Kidney (tissue), 14 donors: ENCODE measurements around the gene BIRC5. TPM values are rescaled to one million over a fixed set of nuclear protein-coding genes. Genes with fewer than 3 reads are reported as not detected.

ENCODE experiments used
- DNase-seq, 5 donors: peaks; one replicate each; pipeline ENCODE4 v3.0.0-alpha.2; 2013 to 2020
- FAIRE-seq: peaks from 2 replicates; lab custom pipeline; 2012; peaks lifted over from hg19 to GRCh38; lab: Jason Lieb, UNC
- H3K27ac ChIP-seq, 2 donors: one replicate each; pipeline ENCODE4 v1.7.0; 2013; ENCODE audit warnings: low read depth in 2 of 2, low read length in 2 of 2, inconsistent platforms in 1 of 2
- H3K27me3 ChIP-seq: one replicate; pipeline ENCODE4 v1.7.1; 2013; ENCODE audit warnings: low read length, inconsistent platforms; ENCODE audit not compliant: control insufficient read depth, insufficient read depth
- H3K36me3 ChIP-seq, 3 donors: one replicate each; pipeline versions ENCODE4 v1.7.0 to v1.7.1; 2013; ENCODE audit warnings: low read length in 3 of 3, control low read depth in 1 of 3, inconsistent platforms in 1 of 3; ENCODE audit not compliant: insufficient read depth in 3 of 3, control insufficient read depth in 2 of 3
- H3K4me1 ChIP-seq, 3 donors: one replicate each; pipeline versions ENCODE4 v1.7.0 to v1.7.1; 2013; ENCODE audit warnings: low read length in 3 of 3, inconsistent platforms in 1 of 3, low read depth in 1 of 3; ENCODE audit not compliant: control insufficient read depth in 2 of 3, insufficient read depth in 2 of 3
- H3K4me3 ChIP-seq, 3 donors: one replicate each; pipeline versions ENCODE4 v1.7.0 to v1.8.1; 2013; ENCODE audit warnings: low read length in 3 of 3, control low read depth in 1 of 3, inconsistent platforms in 1 of 3
- H3K9ac ChIP-seq, 3 donors: one replicate each; pipeline versions ENCODE4 v1.7.0 to v1.7.1; 2013; ENCODE audit warnings: low read length in 3 of 3, control low read depth in 1 of 3, inconsistent platforms in 1 of 3
- H3K9me3 ChIP-seq, 3 donors: one replicate each; pipeline versions ENCODE4 v1.7.0 to v1.7.1; 2013; ENCODE audit warnings: low read length in 3 of 3, control low read depth in 1 of 3, inconsistent platforms in 1 of 3; ENCODE audit not compliant: control insufficient read depth in 2 of 3, insufficient read depth in 1 of 3
- CTCF ChIP-seq: IDR thresholded peaks from 3 replicates; pipeline ENCODE4 v1.5.1; 2012; ENCODE audit warnings: mild to moderate bottlenecking, moderate library complexity, borderline replicate concordance; ENCODE audit not compliant: insufficient read depth; ENCODE audit errors: extremely low read depth
- intact Hi-C: fragments of 100-400 bp; cut with DNase I; formaldehyde crosslinking; loops from one replicate; pipeline ENCODE4 v1.11.1; 2022
- polyA plus RNA-seq: library from polyadenylated mRNA; stranded (reverse); fragments of 350-450 nt; fragmentation: Illumina TruSeq; extraction: RNeasy Lipid Tissue Mini Kit (QIAGEN cat#74804); gene quantifications from one replicate; pipeline ENCODE4 v1.2.3, GENCODE V29; 2014; ENCODE audit warnings: low read depth, low replicate concordance; ENCODE audit not compliant: insufficient read depth
- total RNA-seq: library from RNA; stranded (reverse); fragmentation: NEBNext Ultra II Directional; extraction: Animal tissue kit (Norgen Biotek cat#: 25700); gene quantifications from one replicate; pipeline ENCODE4 v1.2.1, GENCODE V29; 2021
- donor health status: control.
- donor health status: control.
- donor health status: control.
- donor health status: control.
- donor health status: control.
- donor health status: DM: yes; HTN: yes; CAD: no.
- donor health status: Normal renal cell carcinoma (clear cell type).

Gene BIRC5
- total and polyA plus RNA-seq, 2 donors from 2014 or later = 0.26 to 1.7 TPM

- peak in 1 of 5 donors; percentile 54 for DNase-seq
- H3K4me1 ChIP-seq = peaks cover 0 to 20% (median 17%) of the 10 kb centered on the region in 3 donors
These were observed 29.7 kb upstream of the BIRC5 start for GRCh38 chr17:78184351-78184750.

GRCh38 chr17:78184868-78185267 is 29.2 kb upstream of the BIRC5 start:
- H3K4me1 ChIP-seq = peaks cover 0 to 20% (median 17%) of the 10 kb centered on the region in 3 donors
- H3K9me3 ChIP-seq = no peaks in the 10 kb centered on the region
- H3K36me3 ChIP-seq = no peaks in the 10 kb centered on the region
- no peak for TF ChIP-seq CTCF
- FAIRE-seq (no peak), DNase-seq (peak in 3 of 5 donors; percentile 42 to 71 (median 59))
- H3K4me3 ChIP-seq = peak overlapping the region in 2 of 3 donors; percentile 59 to 70
- H3K9ac ChIP-seq = peak overlapping the region in 2 of 3 donors; percentile 3 to 54
- H3K27ac ChIP-seq = peak overlapping the region; percentile 75 to 84
- intact Hi-C loops = no loop called here
- no peaks in the 10 kb centered on the region for H3K27me3 ChIP-seq

More at GRCh38 chr17:78184351-78184750, 29.7 kb upstream of the BIRC5 start:
- no peaks in the 10 kb centered on the region for H3K36me3 ChIP-seq
- intact Hi-C loops = no loop called here
- H3K9ac ChIP-seq = peak overlapping the region in 1 of 3 donors; percentile 56
- H3K9me3 ChIP-seq = no peaks in the 10 kb centered on the region
- no peaks in the 10 kb centered on the region for H3K27me3 ChIP-seq
- no peak for TF ChIP-seq CTCF
- H3K27ac ChIP-seq = peak overlapping the region; percentile 75 to 86
- FAIRE-seq = no peak
- H3K4me3 ChIP-seq = peak overlapping the region in 1 of 3 donors; percentile 70

GRCh38 chr17:78185981-78186691 is 27.9 kb upstream of the BIRC5 start:
- peaks cover 0 to 2% (median 0%) of the 10 kb centered on the region in 3 donors for H3K36me3 ChIP-seq
- no peak for TF ChIP-seq CTCF
- no peak overlapping the region for H3K27ac ChIP-seq
- H3K9me3 ChIP-seq = no peaks in the 10 kb centered on the region
- no peak overlapping the region for H3K9ac ChIP-seq
- no peaks in the 10 kb centered on the region for H3K27me3 ChIP-seq
- intact Hi-C loops = no loop called here
- FAIRE-seq (no peak), DNase-seq (peak in 2 of 5 donors; percentile 47 to 68)
- H3K4me3 ChIP-seq = peak overlapping the region in 2 of 3 donors; percentile 19 to 70
- peaks cover 0 to 24% (median 17%) of the 10 kb centered on the region in 3 donors for H3K4me1 ChIP-seq
